HG03457 (cell line): Measurements from ENCODE around the gene C18orf63.
"Not testable (repeated sequence)": the region's sequence is repeated elsewhere in the genome, so short reads cannot be mapped to it uniquely, and the experiment has no call there.

ENCODE experiments used
- ATAC-seq: cut with Tn5 transposase; IDR thresholded peaks from one replicate; pipeline ENCODE4 v1.9.1; 2021; ENCODE audit warnings: moderate number of reproducible peaks; ENCODE audit not compliant: unreplicated experiment

Gene C18orf63

DNA sequence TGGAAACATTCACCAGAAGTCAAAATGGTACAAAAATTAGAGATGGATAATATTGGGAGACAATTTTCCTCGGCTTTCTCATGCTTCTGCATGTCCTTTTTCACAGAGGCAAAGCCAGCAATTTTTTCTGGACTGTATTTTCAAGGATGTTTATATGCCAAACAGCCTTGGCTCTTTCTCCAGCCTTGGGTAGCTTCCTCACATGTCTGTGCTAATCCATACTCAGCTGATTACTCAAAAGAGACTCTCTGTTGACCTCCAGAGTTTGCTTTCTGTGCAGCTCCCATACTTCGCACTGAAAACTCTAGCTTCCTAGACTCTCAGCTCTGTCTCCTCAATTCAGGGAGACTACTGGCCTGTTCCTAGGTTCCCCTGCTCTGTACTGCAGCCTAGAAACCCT is 10.6 kb downstream of the C18orf63 start:
- no peak for ATAC-seq

DNA sequence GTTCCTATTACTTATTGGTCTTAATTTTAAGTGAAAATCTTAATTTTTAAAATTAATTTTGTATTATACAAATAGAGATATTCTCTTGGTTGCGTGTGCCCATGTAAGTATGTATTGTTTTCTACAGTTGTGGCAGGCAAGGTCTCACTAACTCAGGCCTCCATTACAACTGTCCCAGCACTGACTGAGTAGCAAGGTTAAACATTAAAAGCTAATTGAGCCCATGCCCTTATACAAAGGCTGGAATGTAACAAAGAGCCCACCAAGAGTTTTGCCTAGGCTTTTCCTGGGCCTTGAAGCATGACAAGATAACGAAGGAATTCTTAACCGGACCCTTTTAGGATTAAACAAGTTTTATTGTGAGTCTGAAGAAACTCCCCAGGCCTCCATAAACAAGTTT is 11.2 kb downstream of the C18orf63 start:
- ATAC-seq, result not testable (repeated sequence)

DNA sequence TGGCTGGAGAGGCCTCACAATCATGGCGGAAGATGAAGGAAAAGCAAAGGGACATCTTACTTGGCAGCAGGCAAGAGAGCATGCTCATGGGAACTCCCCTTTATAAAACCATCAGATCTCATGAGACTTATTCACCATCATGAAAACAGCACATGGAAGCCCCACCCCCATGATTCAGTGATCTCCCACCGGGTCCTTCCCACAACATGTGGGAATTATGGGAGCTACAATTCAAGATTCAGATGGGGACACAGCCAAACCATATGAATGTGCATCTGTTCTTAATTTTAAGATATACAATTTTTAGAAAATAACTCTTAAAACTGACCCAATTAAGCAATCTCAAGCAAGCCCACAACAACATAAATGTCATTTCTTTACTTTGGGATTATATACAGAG is 12.6 kb downstream of the C18orf63 start:
- no peak for ATAC-seq

DNA sequence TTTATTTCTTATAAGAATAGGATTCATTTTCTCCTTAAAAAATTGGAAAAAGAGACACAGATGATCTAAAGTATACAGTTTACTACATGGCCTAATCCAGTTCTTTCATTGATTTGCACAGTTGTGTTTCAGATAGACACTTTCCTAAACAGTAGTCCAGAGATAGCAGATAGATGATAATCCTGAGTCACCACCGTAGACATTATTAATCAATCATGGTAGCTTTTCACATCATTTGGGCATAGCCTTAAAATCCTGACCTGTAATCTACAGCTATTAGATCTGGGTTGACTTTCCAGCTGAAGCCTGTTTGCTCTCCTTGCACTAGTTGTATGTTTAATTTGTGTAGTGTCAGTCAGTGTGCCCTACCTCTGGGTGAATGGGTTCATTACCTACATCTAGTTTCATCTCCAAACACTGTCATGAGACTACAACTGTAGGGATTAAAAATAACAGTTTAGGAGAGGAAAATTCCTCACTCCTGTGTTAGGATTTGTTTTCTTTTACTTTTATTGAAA is 14.1 kb downstream of the C18orf63 start:
- no peak for ATAC-seq

DNA sequence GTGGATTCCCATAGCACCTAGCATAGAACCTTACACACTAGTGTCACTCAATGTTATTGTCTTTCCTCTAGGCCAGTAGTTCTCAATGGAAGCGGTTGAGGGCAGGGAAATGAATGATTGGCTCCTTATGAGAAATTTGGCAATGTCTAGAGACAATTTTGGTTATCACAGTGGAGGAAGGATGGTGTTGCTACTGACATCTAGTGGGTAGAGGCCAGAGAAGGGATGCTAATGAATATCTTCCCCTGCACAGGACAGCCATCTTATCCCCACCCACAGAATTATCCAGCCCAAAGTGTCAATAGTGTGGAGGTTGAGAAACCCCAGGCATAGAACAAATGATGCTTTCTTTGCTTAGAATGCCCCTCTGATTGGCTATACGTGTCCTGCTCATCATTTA is 15.8 kb downstream of the C18orf63 start:
- no peak for ATAC-seq

DNA sequence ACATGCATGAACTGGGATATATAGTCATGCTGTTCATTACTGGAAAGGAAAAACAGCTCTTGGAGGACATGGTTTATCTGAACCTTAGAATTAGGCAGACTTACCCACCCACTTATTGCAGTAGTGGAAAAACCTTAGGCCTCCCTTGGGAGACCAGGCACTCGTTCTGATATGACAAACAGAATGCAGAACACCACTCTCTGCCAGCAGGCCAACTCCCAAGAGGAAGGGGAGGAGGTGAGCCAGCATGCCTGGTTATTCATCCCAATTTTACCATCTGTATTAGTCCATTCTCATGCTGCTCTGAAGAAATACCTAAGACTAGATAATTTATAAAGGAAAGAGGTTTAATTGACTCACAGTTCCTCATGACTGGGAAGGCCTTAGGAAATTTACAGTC is 17.5 kb downstream of the C18orf63 start:
- no peak for ATAC-seq

DNA sequence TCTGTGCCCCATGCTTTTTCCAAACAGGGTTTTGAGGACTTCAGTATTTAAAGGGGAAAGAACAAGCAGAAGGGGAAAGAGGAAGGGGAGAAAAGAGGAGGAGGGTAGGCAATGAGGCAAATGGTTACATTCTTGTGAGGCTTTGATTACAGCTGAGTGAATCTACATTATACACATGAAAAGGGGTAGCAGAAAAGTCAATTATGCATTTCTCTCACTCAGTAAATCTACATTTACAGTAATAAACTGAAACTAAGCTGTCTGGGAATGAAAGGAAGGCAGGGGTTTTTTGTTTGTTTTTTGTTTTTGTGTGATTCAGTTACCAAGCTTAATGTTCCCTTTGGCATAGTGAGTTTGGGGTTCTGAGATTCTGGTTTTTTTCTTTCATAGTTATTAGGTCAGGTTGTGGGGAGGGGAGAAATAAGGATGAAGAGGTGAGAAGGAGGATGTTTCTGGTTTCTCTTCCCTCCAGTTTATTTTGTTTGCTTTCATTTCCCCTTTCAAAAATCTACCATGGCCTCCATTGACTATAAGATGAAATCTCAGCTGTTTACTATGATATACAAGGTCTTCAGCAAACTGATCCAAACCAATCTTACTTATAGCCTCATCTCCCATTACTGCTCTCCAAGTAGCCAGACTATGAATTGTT is 18.7 kb downstream of the C18orf63 start:
- ATAC-seq, result no peak

DNA sequence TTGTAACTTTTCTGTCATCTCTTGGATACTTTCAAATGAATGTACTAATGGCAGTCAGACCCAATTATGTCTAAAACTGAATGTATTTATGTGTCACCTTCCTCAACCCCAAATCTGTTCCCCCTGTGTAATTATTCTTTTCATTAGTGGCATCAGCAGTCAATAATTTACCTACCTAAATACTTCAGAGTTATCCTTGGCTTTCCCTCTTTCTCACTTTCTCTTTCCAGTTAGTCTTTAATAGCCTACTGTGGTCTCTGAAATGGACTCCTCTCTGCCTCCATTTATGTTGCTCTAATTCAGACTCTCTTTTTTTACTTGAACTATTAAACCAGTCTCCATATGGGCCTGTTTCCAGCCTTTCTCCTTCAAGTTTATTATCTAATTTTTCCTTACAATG is 21.0 kb downstream of the C18orf63 start:
- peak; percentile 52 for ATAC-seq

DNA sequence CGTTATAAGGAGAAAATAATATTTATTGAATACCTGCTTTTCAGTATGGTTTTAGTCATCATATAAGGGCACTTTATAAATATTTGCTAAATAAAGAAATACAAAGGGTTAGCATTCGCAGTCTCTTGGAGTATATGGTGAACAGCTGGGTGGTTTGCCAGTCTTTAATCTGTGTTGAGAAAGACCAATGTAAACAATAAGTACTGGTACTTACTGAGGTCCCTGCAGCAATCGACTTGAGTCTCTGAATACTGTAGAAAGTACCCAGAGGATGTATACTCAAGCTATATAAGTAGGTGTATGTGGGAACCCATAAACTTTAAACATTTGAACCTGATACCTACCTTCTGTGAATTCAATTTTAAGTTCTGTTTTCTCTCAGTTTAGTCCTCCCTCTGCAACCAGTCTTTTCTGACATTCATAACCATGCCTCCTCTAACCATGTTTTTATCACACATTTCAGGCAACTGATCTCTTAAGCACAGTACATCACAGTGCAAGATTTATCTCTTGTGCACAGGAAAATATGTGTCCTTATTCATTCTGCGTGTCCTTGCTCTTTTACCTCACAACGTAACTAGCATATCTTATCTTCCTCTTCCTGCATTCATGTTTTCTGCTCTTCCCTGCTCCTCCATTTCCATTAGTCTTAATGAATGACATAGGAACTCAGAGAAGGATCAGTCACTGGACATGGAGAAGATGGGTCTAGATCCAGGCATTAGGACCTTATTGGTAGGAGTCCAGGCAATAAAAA is 21.7 kb downstream of the C18orf63 start:
- ATAC-seq, result no peak

DNA sequence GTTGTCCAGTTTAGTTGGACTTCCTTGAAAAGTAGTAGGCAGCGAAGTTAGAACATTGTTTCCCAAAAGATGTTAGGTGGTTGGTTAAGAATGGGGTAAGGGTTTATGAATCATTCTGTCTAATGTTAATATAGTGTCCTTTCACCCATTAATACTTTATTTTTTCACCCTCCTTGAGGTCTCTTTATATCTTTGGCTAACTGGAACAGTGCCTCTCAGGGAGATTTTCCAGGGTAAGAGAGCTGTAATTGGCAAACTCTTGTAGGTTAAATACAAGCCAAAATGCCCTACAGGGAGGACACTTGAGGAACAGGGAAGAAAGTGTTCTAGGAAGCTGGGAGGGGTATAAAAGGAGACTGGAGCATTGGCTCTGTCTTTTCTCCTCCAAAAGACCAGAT is 22.3 kb downstream of the C18orf63 start:
- no peak for ATAC-seq

DNA sequence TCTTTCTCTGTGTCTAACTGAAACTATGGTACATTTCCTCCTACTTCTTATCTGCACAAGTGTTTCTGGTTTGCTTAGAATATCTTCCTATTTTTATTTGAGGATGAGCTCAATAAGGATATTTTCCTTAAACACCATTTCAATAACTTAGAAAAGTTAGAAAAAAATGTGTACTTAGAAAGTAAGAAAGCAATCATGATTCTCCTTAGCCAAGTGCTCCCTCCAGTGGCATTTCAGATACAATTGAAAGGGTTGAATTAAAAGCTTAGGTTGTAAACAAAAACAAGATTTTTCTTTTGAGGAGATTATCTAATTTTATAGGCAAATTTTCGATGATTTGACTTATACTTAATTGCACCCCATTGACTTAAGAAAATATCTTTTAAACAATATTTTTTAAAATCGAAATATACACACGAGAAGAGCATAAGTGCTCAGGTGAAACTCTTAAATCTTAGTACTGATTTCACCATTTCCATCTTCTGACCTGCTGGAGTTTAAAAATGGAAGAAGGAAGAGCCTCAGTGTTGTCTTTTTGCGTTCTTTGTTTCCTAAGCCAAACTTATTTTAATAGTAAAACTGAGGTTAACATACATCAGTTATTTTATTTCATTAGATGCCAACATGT is 26.9 kb downstream of the C18orf63 start:
- no peak for ATAC-seq

DNA sequence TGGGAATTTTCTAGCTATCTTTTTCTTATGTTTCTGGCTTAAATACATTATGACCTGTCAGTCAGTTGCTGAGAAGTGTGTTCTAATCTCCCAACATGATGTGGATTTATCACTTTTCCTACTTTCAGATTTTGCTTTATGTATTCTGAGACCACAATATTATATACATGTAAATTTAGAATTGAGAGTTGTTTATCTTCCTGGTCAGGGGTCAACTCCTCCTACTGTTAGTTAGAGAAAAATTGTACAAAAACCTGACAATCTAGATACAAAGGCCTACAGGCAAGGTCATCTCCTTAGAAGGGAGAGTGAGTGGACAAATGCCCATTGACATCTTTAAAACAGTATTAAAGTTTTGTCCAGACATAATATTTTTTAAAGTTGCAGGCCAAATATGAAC is 30.6 kb downstream of the C18orf63 start:
- no peak for ATAC-seq

DNA sequence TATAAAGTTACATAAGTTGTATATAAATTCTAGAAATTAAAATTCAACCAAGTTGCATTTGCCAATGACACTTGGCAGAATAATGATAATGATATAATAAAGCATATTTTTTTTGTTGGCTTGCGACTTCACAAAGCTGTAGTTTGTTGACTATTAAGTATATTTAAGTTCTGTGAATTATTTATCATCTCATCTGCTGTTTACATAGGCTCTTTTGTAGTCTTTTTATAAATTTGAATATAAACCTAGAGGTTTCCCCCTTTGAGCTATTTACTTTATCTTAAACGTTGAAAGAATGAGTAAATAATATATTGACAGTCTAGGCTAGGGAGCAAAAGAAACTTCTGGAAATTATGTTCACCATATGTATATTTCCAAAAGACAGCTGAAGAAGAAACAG is 32.9 kb downstream of the C18orf63 start:
- no peak for ATAC-seq

DNA sequence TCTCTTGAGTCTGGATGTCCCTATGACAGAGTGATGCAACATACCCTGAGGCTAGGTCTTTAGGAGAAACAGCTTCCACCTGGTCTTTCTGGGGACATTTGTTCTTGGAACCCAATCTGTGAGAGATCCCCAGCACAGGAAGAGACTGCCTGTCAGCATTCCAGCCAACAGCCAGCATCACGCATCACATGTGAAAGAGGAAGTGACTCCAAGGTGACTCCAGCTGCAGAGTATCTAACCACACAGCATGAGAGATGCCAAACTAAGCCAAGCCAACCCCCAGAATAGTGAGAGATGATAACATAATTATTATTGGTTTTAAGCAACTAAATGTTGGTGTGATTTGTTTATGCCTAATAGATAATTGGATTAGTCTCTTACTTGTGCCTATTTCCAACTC is 35.7 kb downstream of the C18orf63 start:
- ATAC-seq, result peak; percentile 56

DNA sequence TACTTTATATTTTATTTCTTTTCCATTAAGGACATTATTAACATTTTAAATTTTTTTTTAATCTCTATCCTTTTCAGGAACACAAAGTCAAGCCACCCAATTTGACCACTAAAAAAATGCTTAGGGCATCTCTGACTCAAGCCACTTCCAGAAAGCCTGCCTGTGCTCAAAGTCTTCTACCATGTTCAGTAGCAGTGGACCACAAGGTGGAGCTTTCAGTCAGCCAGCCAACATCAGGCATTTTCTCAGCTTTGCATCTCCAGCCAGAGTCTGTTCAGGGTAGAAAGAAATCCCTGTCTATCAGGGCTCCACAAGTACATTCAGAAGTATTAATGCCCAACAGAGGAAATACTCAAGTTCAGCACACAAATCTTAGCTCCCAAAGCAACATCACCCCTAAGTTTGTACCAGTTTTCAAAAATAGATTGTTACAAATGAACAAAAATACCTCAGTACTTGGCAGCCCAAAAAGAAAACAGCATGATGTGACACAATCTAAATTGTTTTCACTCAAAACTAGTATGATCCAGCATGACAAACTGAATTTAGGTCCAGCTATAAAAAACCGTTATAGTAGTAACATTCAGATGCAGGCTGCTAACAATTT is 37.6 kb downstream of the C18orf63 start:
- ATAC-seq, result no peak

DNA sequence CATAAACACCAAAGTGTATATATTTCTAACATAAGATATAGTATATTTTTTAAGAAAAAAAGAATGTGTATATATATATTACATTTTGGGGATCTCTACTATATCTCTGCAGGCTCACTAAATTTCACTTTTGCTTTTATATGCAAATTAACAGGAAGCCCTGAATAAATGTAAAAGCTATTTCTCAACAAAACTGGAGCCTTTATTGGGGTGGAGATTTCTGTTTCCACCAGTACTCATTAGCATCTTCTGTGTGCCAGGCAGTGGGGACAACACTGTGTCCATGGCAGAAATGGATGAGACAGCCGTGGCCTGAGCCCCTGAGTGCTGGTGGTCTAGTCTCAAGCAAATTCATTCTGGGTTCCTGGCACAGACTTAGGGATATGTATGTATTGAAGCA is 41.3 kb downstream of the C18orf63 start:
- no peak for ATAC-seq

DNA sequence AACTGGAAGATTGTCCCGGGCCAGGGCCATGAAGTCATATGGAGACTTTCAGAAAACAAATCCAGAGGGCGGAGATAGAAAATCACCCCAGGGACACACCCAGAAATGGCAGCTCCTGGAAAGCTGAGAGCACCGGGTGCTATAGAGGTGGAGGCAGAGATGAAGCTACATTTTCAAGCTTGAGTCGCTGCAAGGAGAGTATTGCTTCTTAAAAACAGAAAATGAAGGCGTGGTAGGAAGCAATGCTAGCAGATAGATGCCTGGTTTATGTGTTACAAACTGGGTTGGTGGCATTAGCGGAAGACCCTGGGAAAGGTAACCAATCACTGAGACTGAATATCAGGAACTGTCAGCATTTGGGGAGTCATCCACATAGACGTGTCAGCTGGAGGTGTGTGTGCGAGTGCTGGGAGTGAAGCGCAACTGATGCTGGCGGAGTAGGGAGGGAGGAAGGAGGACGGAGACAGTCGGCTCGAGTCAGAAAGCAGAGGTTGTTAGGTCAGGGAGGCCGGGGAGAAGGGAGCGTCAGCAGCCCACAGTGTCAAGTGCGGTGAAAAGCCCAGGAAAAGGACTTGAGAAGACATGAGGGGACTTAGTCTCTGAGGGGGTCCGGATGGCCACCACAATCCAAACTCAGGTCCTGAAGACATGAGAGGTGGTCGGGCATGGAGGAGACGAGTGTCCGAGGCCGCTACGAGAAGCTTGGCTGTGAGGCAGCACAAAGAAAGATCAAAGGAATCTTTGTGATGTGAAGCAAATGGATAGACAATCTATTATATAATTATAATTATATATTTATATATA is 45.4 kb downstream of the C18orf63 start:
- ATAC-seq, result no peak

DNA sequence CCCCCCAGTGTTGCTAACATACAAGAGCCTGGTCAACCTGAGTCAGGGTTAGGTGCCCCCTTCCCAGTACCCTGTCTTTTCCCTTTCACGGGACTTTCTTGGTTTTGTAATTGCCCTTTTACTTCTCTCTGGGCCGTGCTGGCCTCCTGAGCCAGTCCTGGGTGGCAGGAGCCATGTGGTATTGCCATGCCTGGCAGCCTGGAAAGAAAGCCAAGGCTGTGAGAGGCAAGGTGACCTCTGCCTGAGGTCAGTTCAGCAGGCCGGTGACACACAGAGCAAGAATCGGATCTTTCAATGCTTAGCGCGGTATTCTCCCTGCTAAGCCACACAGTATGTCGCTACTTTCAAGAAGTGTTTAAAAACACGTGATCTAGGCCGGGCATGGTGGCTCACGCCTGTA is 52.3 kb downstream of the C18orf63 start:
- ATAC-seq, result no peak

DNA sequence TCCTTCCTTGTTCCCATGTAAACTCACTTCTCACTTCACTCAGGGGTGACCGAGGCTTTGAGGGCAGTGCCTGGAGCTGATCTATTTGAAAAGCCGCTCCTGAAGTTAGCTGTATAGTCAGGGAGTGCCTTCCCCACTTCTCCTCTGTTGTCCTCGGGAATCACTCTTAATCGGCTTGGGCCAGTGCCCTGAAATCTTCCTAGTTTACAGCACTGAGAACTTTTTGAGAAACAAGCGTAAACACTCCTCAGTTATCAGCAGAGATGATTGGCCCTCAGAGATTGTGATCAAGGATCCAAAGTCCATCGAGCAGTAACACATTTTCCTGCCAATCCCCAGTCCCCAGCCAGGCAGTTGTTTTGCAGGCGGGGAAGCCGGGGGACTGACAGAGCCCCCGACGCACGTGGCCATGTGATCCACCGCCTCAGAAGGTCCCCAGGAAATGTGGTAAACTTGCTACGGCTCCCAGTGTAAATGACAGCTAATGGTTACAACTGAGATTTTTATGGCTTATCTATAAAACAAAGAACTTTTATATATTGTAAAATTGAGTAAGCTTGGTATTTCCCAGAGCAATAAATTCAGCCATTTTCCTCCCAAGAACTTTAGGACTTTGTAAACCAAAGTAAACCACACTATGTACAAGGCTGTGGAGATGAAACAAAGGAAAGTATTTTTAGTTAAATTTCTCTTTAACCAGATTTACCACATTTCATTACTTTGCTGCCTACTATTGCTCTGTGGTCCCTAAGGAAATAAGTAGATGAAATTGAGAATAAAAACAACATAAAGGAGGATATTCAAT is 53.5 kb downstream of the C18orf63 start:
- no peak for ATAC-seq

DNA sequence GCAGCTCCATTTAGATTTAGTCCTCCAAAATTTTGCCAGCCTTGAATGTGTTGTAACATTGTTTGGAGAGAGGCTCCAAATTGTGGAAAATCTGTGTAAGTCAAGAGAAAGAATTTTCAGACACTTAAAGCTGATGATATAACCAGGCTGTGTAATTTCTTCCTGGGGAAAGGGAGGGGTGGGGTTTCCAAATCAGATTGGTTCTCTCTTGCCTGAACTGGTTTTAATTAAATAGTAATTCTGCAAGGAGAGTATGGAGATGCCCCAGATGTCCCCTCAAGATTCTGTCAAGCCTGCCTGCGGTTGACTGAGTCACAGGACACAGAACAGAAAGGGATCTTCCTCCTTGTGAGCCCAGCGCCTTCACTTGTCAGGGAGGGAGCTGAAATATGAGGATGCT is 54.5 kb downstream of the C18orf63 start:
- ATAC-seq, result no peak
